ENCODE results near the gene GHR. TPM values are rescaled to one million over a fixed set of nuclear protein-coding genes. Genes with fewer than 3 reads are reported as not detected.

The GHR gene
- total and polyA plus RNA-seq, 2 donors (not counting 3 experiments of a cell fraction or from before 2014, with no cell fraction given), result 0.27 to 0.28 TPM

- Histone ChIP-seq H3K27me3 (ENCODE audit: control insufficient read depth in 2 of 2, insufficient read depth in 2 of 2, low read length in 2 of 2) (peaks cover 0 to 3% of the 10 kb centered on the region in 2 experiments), H3K4me2 (ENCODE audit: insufficient read depth, low read length) (no peak overlapping the region), H3K4me1 (ENCODE audit: control insufficient read depth, extremely low read depth, insufficient read depth, low read length) (no peaks in the 10 kb centered on the region), H3K4me3 (replicated peaks in 1 of 3; ENCODE audit: insufficient read depth in 1 of 3, low read depth in 1 of 3, low read length in 3 of 3) (no peak overlapping the region), H3K9me1 (replicated peaks; ENCODE audit: control insufficient read depth, extremely low read depth, insufficient read depth, low read length) (no peaks in the 10 kb centered on the region), H3K36me3 (ENCODE audit: control insufficient read depth in 2 of 2, extremely low read depth in 1 of 2, insufficient read depth in 2 of 2, low read length in 2 of 2) (no peaks in the 10 kb centered on the region), H3K9ac (replicated peaks; ENCODE audit: extremely low read depth, insufficient read depth, low read length) (no peak overlapping the region), H2AFZ (ENCODE audit: low read depth, low read length) (no peak overlapping the region), H4K20me1 (replicated peaks; ENCODE audit: control insufficient read depth, extremely low read depth, insufficient read depth, low read length) (no peaks in the 10 kb centered on the region), H3K79me2 (ENCODE audit: control insufficient read depth, insufficient read depth, low read length) (no peaks in the 10 kb centered on the region), H3K27ac (ENCODE audit: insufficient read depth, low read depth, low read length) (no peak overlapping the region), H3K9me3 (replicated peaks; ENCODE audit: control insufficient read depth, insufficient read depth, low read length) (no peaks in the 10 kb centered on the region)
- BruUV-seq (replicated peaks), result no TSS peak
- DNase-seq (ENCODE audit: low read depth, low spot score) (no peak), FAIRE-seq (no peak)
- dilution Hi-C loops (cut with MboI; ENCODE audit: extremely low pct_ligation_motif_present, low sequenced_read_pairs), result no loop called here
- no peak for TF ChIP-seq EZH2 (IDR thresholded peaks at IDR 0.05; ENCODE audit: borderline replicate concordance, low read depth, low read length, severe bottlenecking)
- TF ChIP-seq FOS (IDR thresholded peaks at IDR 0.05; ENCODE audit: borderline replicate concordance, insufficient read depth, low read length), result no peak
- no peak for TF ChIP-seq POLR2AphosphoS5 (IDR thresholded peaks at IDR 0.05; ENCODE audit: insufficient read depth, low read depth, low read length)
- no peak for TF ChIP-seq MYC (IDR thresholded peaks at IDR 0.05; ENCODE audit: low read depth, low read length)
- TF ChIP-seq GATA2 (IDR thresholded peaks at IDR 0.05; ENCODE audit: insufficient read depth, insufficient read length, low read depth, low read length), result no peak
- TF ChIP-seq, protein P1, sequence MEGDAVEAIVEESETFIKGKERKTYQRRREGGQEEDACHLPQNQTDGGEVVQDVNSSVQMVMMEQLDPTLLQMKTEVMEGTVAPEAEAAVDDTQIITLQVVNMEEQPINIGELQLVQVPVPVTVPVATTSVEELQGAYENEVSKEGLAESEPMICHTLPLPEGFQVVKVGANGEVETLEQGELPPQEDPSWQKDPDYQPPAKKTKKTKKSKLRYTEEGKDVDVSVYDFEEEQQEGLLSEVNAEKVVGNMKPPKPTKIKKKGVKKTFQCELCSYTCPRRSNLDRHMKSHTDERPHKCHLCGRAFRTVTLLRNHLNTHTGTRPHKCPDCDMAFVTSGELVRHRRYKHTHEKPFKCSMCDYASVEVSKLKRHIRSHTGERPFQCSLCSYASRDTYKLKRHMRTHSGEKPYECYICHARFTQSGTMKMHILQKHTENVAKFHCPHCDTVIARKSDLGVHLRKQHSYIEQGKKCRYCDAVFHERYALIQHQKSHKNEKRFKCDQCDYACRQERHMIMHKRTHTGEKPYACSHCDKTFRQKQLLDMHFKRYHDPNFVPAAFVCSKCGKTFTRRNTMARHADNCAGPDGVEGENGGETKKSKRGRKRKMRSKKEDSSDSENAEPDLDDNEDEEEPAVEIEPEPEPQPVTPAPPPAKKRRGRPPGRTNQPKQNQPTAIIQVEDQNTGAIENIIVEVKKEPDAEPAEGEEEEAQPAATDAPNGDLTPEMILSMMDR (IDR thresholded peaks at IDR 0.05; ENCODE audit: extremely low read depth in 1 of 2, insufficient read depth in 1 of 2, low read depth in 1 of 2, low read length in 2 of 2), result no peak
- TF ChIP-seq, protein P2, sequence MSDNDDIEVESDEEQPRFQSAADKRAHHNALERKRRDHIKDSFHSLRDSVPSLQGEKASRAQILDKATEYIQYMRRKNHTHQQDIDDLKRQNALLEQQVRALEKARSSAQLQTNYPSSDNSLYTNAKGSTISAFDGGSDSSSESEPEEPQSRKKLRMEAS (IDR thresholded peaks at IDR 0.05; ENCODE audit: insufficient read depth, insufficient read length), result no peak
- no peak for TF ChIP-seq POLR2A (IDR thresholded peaks at IDR 0.05; ENCODE audit: low read depth, low read length)
- TF ChIP-seq JUN (IDR thresholded peaks at IDR 0.05; ENCODE audit: borderline replicate concordance, insufficient read depth, insufficient read length, low read depth), result no peak
- ChIA-PET CTCF (no interaction called here), POLR2A (no interaction called here)
- intact Hi-C loops (cut with micrococcal nuclease), result no loop called here
Measured at GRCh38 chr5:42500003-42500599, 76.9 kb downstream of the GHR start.
